Endothelial cell of umbilical vein (primary cell): ENCODE data around the gene YTHDF2.

Experiments used
- EZH2 ChIP-seq: IDR thresholded peaks from 2 replicates; pipeline ENCODE4 v1.6.1; 2012; ENCODE audit warnings: borderline replicate concordance, low read depth, mild to moderate bottlenecking, moderate library complexity, low read length, inconsistent platforms; ENCODE audit not compliant: severe bottlenecking
- FOS ChIP-seq: IDR thresholded peaks from 2 replicates; pipeline ENCODE4 v1.6.1; 2011; ENCODE audit warnings: mild to moderate bottlenecking, low read length, moderate library complexity, borderline replicate concordance; ENCODE audit not compliant: insufficient read depth
- GATA2 ChIP-seq: IDR thresholded peaks from 2 replicates; pipeline ENCODE4 v1.7.0; 2011; ENCODE audit warnings: low read depth, mild to moderate bottlenecking, moderate library complexity, mixed read lengths, low read length; ENCODE audit not compliant: insufficient read length, insufficient read depth
- MYC ChIP-seq: IDR thresholded peaks from one replicate; pipeline ENCODE4 v1.6.1; 2011; ENCODE audit warnings: mild to moderate bottlenecking, low read depth, low read length
- POLR2A ChIP-seq: IDR thresholded peaks from 2 replicates; pipeline ENCODE4 v1.6.1; 2012; ENCODE audit warnings: low read depth, mild to moderate bottlenecking, control low read depth, low read length
- POLR2AphosphoS5 ChIP-seq: IDR thresholded peaks from 2 replicates; pipeline ENCODE4 v1.6.1; 2012; ENCODE audit warnings: low read depth, mild to moderate bottlenecking, control low read depth, low read length, moderate library complexity; ENCODE audit not compliant: insufficient read depth
- TF ChIP-seq, protein P1 (sequence below), 2 donors: IDR thresholded peaks; 1 replicate in 1 of 2; 2 replicates in 1 of 2; pipeline ENCODE4 v1.5.1; 2011; ENCODE audit warnings: low read length in 2 of 2, mild to moderate bottlenecking in 2 of 2, moderate library complexity in 2 of 2, control low read depth in 1 of 2, inconsistent platforms in 1 of 2, low read depth in 1 of 2; ENCODE audit not compliant: insufficient read depth in 1 of 2; ENCODE audit errors: extremely low read depth in 1 of 2
- TF ChIP-seq, protein P2 (sequence below): IDR thresholded peaks from 2 replicates; pipeline ENCODE4 v1.6.1; 2011; ENCODE audit not compliant: insufficient read depth, insufficient read length

DNA sequence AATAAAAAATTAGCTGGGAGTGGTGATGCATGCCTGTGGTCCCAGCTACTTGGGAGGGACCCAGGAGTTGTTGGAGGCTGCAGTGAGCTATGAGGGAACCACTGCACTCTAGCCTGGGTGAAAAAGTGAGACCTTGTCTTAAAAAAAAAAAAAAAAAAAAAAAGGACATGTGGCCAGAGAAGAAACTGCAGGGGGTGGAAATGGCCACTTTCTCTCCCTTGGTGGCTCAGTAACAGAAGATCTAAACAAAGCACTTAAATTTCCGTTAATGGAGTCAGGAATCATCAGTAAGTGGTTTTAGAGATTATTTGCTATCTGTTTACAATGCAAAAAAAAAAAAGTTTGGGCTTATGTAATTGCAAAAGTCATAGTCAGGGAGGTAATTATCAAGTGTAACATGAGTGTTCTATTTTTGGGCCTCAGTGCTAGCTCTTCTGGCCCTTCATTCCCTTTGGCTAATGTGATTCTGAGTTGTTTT, 55.9 kb downstream of the YTHDF2 start:
- TF ChIP-seq, protein P1, sequence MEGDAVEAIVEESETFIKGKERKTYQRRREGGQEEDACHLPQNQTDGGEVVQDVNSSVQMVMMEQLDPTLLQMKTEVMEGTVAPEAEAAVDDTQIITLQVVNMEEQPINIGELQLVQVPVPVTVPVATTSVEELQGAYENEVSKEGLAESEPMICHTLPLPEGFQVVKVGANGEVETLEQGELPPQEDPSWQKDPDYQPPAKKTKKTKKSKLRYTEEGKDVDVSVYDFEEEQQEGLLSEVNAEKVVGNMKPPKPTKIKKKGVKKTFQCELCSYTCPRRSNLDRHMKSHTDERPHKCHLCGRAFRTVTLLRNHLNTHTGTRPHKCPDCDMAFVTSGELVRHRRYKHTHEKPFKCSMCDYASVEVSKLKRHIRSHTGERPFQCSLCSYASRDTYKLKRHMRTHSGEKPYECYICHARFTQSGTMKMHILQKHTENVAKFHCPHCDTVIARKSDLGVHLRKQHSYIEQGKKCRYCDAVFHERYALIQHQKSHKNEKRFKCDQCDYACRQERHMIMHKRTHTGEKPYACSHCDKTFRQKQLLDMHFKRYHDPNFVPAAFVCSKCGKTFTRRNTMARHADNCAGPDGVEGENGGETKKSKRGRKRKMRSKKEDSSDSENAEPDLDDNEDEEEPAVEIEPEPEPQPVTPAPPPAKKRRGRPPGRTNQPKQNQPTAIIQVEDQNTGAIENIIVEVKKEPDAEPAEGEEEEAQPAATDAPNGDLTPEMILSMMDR (IDR thresholded peaks at IDR 0.05; ENCODE audit: extremely low read depth in 1 of 2, insufficient read depth in 1 of 2, low read depth in 1 of 2, low read length in 2 of 2): no peak
- TF ChIP-seq EZH2 (no peak), GATA2 (no peak), POLR2A (no peak), MYC (no peak), POLR2AphosphoS5 (no peak), FOS (no peak)
- TF ChIP-seq, protein P2, sequence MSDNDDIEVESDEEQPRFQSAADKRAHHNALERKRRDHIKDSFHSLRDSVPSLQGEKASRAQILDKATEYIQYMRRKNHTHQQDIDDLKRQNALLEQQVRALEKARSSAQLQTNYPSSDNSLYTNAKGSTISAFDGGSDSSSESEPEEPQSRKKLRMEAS: no peak
